Trophoblast cell (in vitro differentiated cells and primary cell): Measurements from ENCODE around the gene FLYWCH1.
"Not testable (repeated sequence)": the region's sequence is repeated elsewhere in the genome, so short reads cannot be mapped to it uniquely, and the experiment has no call there.

ENCODE experiments used
- DNase-seq, 2 donors: peaks; one replicate each; pipeline ENCODE4 v3.0.0-alpha.2; 2016
- H2AFZ ChIP-seq: 2 replicates; pipeline ENCODE4 v1.6.1; 2013; ENCODE audit warnings: low read length, moderate library complexity, mild to moderate bottlenecking; ENCODE audit not compliant: insufficient read depth, poor library complexity
- H2AK5ac ChIP-seq: 2 replicates; pipeline ENCODE4 v1.6.1; 2013; ENCODE audit warnings: mild to moderate bottlenecking, low read length
- H2BK120ac ChIP-seq: 2 replicates; pipeline ENCODE4 v1.6.1; 2013; ENCODE audit warnings: low read length, mild to moderate bottlenecking, moderate library complexity; ENCODE audit not compliant: insufficient read depth, poor library complexity
- H2BK12ac ChIP-seq: 2 replicates; pipeline ENCODE4 v1.6.1; 2013; ENCODE audit warnings: mild to moderate bottlenecking, low read length, moderate library complexity
- H2BK5ac ChIP-seq: 2 replicates; pipeline ENCODE4 v1.6.1; 2013; ENCODE audit warnings: low read length, low read depth, moderate library complexity, mild to moderate bottlenecking; ENCODE audit not compliant: poor library complexity
- H3K14ac ChIP-seq: 2 replicates; pipeline ENCODE4 v1.6.1; 2013; ENCODE audit warnings: mild to moderate bottlenecking, low read length
- H3K18ac ChIP-seq: 2 replicates; pipeline ENCODE4 v1.6.1; 2013; ENCODE audit warnings: mild to moderate bottlenecking, low read length
- H3K23ac ChIP-seq: 2 replicates; pipeline ENCODE4 v1.6.1; 2013; ENCODE audit warnings: low read length
- H3K27ac ChIP-seq: 2 replicates; pipeline ENCODE4 v1.5.1; 2013; ENCODE audit warnings: low read depth, mild to moderate bottlenecking, inconsistent platforms, low read length, moderate library complexity
- H3K27me3 ChIP-seq: 2 replicates; pipeline ENCODE4 v1.6.1; 2013; ENCODE audit warnings: inconsistent platforms, mild to moderate bottlenecking, low read length, moderate library complexity; ENCODE audit not compliant: insufficient read depth
- H3K36me3 ChIP-seq, 2 experiments: 1 replicate in 1 of 2; 2 replicates in 1 of 2; pipeline ENCODE4 v1.6.1; 2013; ENCODE audit warnings: low read length in 2 of 2, mild to moderate bottlenecking in 2 of 2, moderate library complexity in 1 of 2; ENCODE audit not compliant: insufficient read depth in 2 of 2, control insufficient read depth in 1 of 2
- H3K4ac ChIP-seq: 2 replicates; pipeline ENCODE4 v1.6.1; 2013; ENCODE audit warnings: low read depth, mild to moderate bottlenecking, low read length, moderate library complexity
- H3K4me1 ChIP-seq, 2 experiments: 1 replicate in 1 of 2; 2 replicates in 1 of 2; pipeline ENCODE4 v1.6.1; 2013; ENCODE audit warnings: low read length in 2 of 2, mild to moderate bottlenecking in 2 of 2, moderate library complexity in 1 of 2; ENCODE audit not compliant: insufficient read depth in 2 of 2, control insufficient read depth in 1 of 2
- H3K4me2 ChIP-seq: 2 replicates; pipeline ENCODE4 v1.6.1; 2013; ENCODE audit warnings: inconsistent platforms, mild to moderate bottlenecking, low read length, moderate library complexity
- H3K4me3 ChIP-seq: 2 replicates; pipeline ENCODE4 v1.5.1; 2013; ENCODE audit warnings: mild to moderate bottlenecking, low read depth, low read length, inconsistent platforms
- H3K79me1 ChIP-seq: one replicate; pipeline ENCODE4 v1.6.1; 2013; ENCODE audit warnings: low read length
- H3K79me2 ChIP-seq: 2 replicates; pipeline ENCODE4 v1.6.1; 2013; ENCODE audit warnings: low read length, mild to moderate bottlenecking; ENCODE audit not compliant: control insufficient read depth, insufficient read depth, poor library complexity
- H3K9ac ChIP-seq: 2 replicates; pipeline ENCODE4 v1.6.1; 2013; ENCODE audit warnings: mild to moderate bottlenecking, low read length
- H3K9me3 ChIP-seq: 2 replicates; pipeline ENCODE4 v1.6.1; 2013; ENCODE audit warnings: low read depth, mild to moderate bottlenecking, control low read depth, inconsistent platforms, low read length; ENCODE audit not compliant: insufficient read depth
- H4K12ac ChIP-seq: 2 replicates; pipeline ENCODE4 v1.6.1; 2013; ENCODE audit warnings: low read depth, mild to moderate bottlenecking, low read length, moderate library complexity
- H4K8ac ChIP-seq: 2 replicates; pipeline ENCODE4 v1.6.1; 2013; ENCODE audit warnings: low read depth, mild to moderate bottlenecking, low read length, moderate library complexity
- H4K91ac ChIP-seq: one replicate; pipeline ENCODE4 v1.6.1; 2013; ENCODE audit warnings: low read depth, mild to moderate bottlenecking, low read length, moderate library complexity
- WGBS: extraction: QIAGEN DNeasy Blood & Tissue Kit; methylation state at CpG from one replicate; pipeline ENCODE4 v1.1.7; 2013; ENCODE audit warnings: missing lambda C conversion rate; ENCODE audit not compliant: insufficient read length, insufficient coverage; ENCODE audit errors: extremely low coverage; 5-methylcytosine and 5-hydroxymethylcytosine counted together

Gene FLYWCH1

DNA sequence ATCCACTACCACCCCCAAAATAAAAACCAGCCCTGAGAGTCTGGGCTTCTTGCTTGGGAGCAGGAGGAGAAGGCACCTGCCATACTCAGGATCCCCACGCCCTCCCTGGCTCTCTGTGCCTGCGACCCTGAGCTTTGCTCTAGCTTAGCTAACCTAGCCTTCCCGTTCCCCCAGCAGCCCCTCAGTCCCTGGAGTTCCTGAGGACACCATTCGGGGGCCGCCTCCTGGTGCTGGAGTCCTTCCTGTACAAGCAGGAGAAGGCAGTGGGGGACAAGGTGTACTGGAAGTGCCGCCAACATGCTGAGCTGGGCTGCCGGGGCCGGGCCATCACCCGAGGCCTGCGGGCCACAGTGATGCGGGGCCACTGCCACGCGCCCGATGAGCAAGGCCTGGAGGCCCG, 18.5 kb downstream of the FLYWCH1 start:
- H3K79me2 ChIP-seq = no peaks in the 10 kb centered on the region
- no peaks in the 10 kb centered on the region for H3K79me1 ChIP-seq
- no peak overlapping the region for H2AK5ac ChIP-seq
- H3K27me3 ChIP-seq = no peaks in the 10 kb centered on the region
- peaks cover 25 to 29% of the 10 kb centered on the region in 2 experiments for H3K36me3 ChIP-seq
- H2BK120ac ChIP-seq = no peak overlapping the region
- no peak overlapping the region for H4K91ac ChIP-seq
- no peak overlapping the region for H3K9ac ChIP-seq
- no peak overlapping the region for H3K4ac ChIP-seq
- no peak overlapping the region for H3K4me2 ChIP-seq
- no peak overlapping the region for H4K12ac ChIP-seq
- H3K4me3 ChIP-seq = no peak overlapping the region
- H3K23ac ChIP-seq = no peak overlapping the region
- DNase-seq = no peak
- no peak overlapping the region for H3K18ac ChIP-seq
- no peak overlapping the region for H3K27ac ChIP-seq
- no peak overlapping the region for H2AFZ ChIP-seq
- no peak overlapping the region for H2BK5ac ChIP-seq
- peaks cover under 1 to 3% of the 10 kb centered on the region in 2 experiments for H3K4me1 ChIP-seq
- WGBS = no CpG with 5 or more reads among the region's 15 CpGs
- H4K8ac ChIP-seq = no peak overlapping the region
- no peak overlapping the region for H2BK12ac ChIP-seq
- H3K14ac ChIP-seq = no peak overlapping the region
- H3K9me3 ChIP-seq = peaks cover 2% of the 10 kb centered on the region

DNA sequence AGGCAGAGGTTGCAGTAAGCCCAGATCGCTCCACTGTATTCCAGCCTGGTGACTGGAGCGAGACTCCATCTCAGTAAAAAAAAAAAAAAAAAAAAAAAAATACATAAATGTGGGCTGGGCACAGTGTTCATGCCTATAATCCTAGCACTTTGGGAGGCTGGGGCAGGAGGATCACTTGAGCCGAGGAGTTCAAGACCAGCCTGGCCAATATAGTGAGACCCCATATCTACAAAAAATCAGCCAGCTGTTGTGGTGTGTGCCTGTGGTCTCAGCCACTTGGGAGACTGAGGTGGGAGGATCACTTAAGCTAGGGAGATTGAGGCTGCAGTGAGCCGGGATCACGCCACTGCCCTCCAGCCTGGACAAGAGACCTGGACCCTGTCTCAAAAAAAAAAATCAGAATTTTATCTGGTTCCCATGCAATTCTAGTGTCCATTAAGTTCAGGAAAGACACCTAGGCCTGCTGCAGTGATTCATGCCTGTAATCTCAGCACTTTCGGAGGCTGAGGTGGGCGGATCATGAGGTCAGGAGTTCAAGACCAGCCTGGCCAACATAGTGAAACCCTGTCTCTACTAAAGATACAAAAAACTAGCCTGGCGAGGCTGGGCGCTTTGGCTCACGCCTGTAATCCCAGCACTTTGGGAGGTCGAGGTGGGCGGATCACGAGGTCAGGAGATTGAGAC, 19.6 kb downstream of the FLYWCH1 start:
- H3K14ac ChIP-seq, H3K9ac ChIP-seq, H3K9me3 ChIP-seq, H3K4ac ChIP-seq, H2BK5ac ChIP-seq, H3K4me3 ChIP-seq, H2BK12ac ChIP-seq, H4K91ac ChIP-seq, H3K23ac ChIP-seq, H3K4me2 ChIP-seq, H3K18ac ChIP-seq, H4K8ac ChIP-seq, H3K79me1 ChIP-seq, H2BK120ac ChIP-seq, H3K27me3 ChIP-seq, H3K27ac ChIP-seq, H2AFZ ChIP-seq, H2AK5ac ChIP-seq, DNase-seq, H3K4me1 ChIP-seq, H4K12ac ChIP-seq, H3K79me2 ChIP-seq: not testable (repeated sequence)
- H3K36me3 ChIP-seq = peaks cover 27 to 35% of the 10 kb centered on the region in 2 experiments
- no CpG with 5 or more reads among the region's 13 CpGs for WGBS

DNA sequence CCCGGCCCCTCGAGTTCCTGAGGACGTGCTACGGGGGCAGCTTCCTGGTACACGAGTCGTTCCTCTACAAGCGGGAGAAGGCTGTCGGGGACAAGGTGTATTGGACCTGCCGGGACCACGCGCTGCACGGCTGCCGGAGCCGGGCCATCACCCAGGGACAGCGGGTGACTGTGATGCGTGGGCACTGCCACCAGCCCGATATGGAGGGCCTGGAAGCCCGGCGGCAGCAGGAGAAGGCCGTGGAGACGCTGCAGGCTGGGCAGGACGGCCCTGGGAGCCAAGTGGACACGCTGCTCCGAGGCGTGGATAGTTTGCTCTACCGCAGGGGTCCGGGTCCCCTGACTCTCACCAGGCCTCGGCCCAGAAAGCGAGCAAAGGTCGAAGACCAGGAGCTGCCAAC, 21.4 kb downstream of the FLYWCH1 start:
- Histone ChIP-seq H3K9ac (no peak overlapping the region), H3K14ac (no peak overlapping the region), H2BK5ac (no peak overlapping the region), H3K23ac (no peak overlapping the region), H4K91ac (no peak overlapping the region), H2BK12ac (no peak overlapping the region), H3K27ac (no peak overlapping the region), H3K27me3 (no peaks in the 10 kb centered on the region), H4K8ac (no peak overlapping the region), H3K4me2 (no peak overlapping the region), H3K18ac (no peak overlapping the region), H2AFZ (no peak overlapping the region), H3K79me2 (no peaks in the 10 kb centered on the region), H4K12ac (no peak overlapping the region), H2AK5ac (no peak overlapping the region), H2BK120ac (no peak overlapping the region), H3K4ac (no peak overlapping the region), H3K4me1 (no peaks in the 10 kb centered on the region), H3K9me3 (no peaks in the 10 kb centered on the region), H3K36me3 (peaks cover 41 to 52% of the 10 kb centered on the region in 2 experiments), H3K4me3 (no peak overlapping the region), H3K79me1 (no peaks in the 10 kb centered on the region)
- no CpG with 5 or more reads among the region's 30 CpGs for WGBS
- no peak for DNase-seq

DNA sequence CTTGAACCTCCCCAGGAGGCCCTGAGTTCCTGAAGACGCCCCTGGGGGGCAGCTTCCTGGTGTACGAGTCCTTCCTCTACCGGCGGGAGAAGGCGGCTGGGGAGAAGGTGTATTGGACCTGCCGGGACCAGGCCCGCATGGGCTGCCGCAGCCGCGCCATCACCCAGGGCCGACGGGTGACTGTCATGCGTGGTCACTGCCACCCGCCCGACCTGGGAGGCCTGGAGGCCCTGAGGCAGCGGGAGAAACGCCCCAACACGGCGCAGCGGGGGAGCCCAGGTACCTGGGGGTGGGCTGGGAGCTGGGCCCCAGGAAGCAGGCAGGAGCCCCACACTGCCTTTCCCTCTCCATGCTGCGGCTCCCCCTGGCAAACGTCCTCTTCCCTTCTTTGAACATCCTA, 22.0 kb downstream of the FLYWCH1 start:
- H2BK120ac ChIP-seq = no peak overlapping the region

More for the DNA sequence above, 22.0 kb downstream of the FLYWCH1 start:
- no peak overlapping the region for H2AK5ac ChIP-seq
- DNase-seq = no peak
- no peak overlapping the region for H3K23ac ChIP-seq
- H3K4ac ChIP-seq = no peak overlapping the region
- no peak overlapping the region for H2BK5ac ChIP-seq
- no peaks in the 10 kb centered on the region for H3K4me1 ChIP-seq
- no peak overlapping the region for H2AFZ ChIP-seq
- no peak overlapping the region for H4K12ac ChIP-seq
- H3K14ac ChIP-seq = no peak overlapping the region
- no peak overlapping the region for H3K9ac ChIP-seq
- no peak overlapping the region for H4K91ac ChIP-seq
- no peak overlapping the region for H3K4me3 ChIP-seq
- H3K79me2 ChIP-seq = no peaks in the 10 kb centered on the region
- no peak overlapping the region for H3K4me2 ChIP-seq
- H3K18ac ChIP-seq = no peak overlapping the region
- no peak overlapping the region for H4K8ac ChIP-seq
- no peak overlapping the region for H3K27ac ChIP-seq
- no CpG with 5 or more reads among the region's 22 CpGs for WGBS
- no peaks in the 10 kb centered on the region for H3K27me3 ChIP-seq
- peaks cover 43 to 54% of the 10 kb centered on the region in 2 experiments for H3K36me3 ChIP-seq
- no peaks in the 10 kb centered on the region for H3K9me3 ChIP-seq
- H3K79me1 ChIP-seq = no peaks in the 10 kb centered on the region
- H2BK12ac ChIP-seq = no peak overlapping the region
